Right lobe of liver (tissue), 6 donors: ENCODE results near the gene CDC45. TPM values are rescaled to one million over a fixed set of nuclear protein-coding genes. Genes with fewer than 3 reads are reported as not detected.

ENCODE experiments used
- ATAC-seq, 4 donors: fragments of 200-7000 bp; cut with Tn5 transposase; one replicate each; pipeline ENCODE4 v1.9.1; 2020; ENCODE audit warnings: mild to moderate bottlenecking in 4 of 4, moderate library complexity in 4 of 4
- DNase-seq, 3 donors: peaks; one replicate each; pipeline ENCODE4 v3.0.0-alpha.2; 2020
- H3K27ac ChIP-seq, 3 donors: fragments of 200-600 bp; one replicate each; pipeline ENCODE4 v1.8.0; 2022
- H3K27me3 ChIP-seq, 2 donors: fragments of 200-600 bp; one replicate each; pipeline ENCODE4 v1.8.0; 2022
- H3K36me3 ChIP-seq, 4 donors: fragments of 200-600 bp; sonication (generic) in 1 of 4; one replicate each; pipeline versions ENCODE4 v1.5.1 to v1.8.0; 2017 to 2022; ENCODE audit warnings: control low read depth in 1 of 4
- H3K4me1 ChIP-seq, 4 donors: fragments of 200-600 bp; sonication (generic) in 1 of 4; one replicate each; pipeline versions ENCODE4 v1.5.1 to v1.8.0; 2017 to 2022; ENCODE audit warnings: control low read depth in 1 of 4
- H3K4me3 ChIP-seq, 3 donors: fragments of 200-600 bp; one replicate each; pipeline ENCODE4 v1.8.0; 2022
- H3K9me3 ChIP-seq, 4 donors: fragments of 200-600 bp; sonication (generic) in 1 of 4; one replicate each; pipeline versions ENCODE4 v1.5.1 to v1.8.0; 2017 to 2022; ENCODE audit warnings: control low read depth in 1 of 4
- POLR2A ChIP-seq: fragments of 450-650 bp; IDR thresholded peaks from one replicate; pipeline ENCODE4 v1.6.1; 2017; ENCODE audit warnings: antibody characterized with exemption, mild to moderate bottlenecking
- WGBS: methylation state at CpG from one replicate; pipeline ENCODE4 v1.1.6; 2018; ENCODE audit warnings: low coverage, low lambda C conversion rate; ENCODE audit not compliant: insufficient coverage; ENCODE audit errors: missing lambda C conversion rate; 5-methylcytosine and 5-hydroxymethylcytosine counted together
- intact Hi-C, 2 donors: fragments of 100-400 bp; cut with DNase I; formaldehyde crosslinking; loops; one replicate each; pipeline versions ENCODE4 v1.11.2 to v1.14.1; 2022
- total RNA-seq, 6 experiments: library from RNA; depleted of rRNA in 2 of 6; stranded (reverse); fragments of >200 nt in 2 of 6; fragmentation: NEBNext Ultra II Directional in 3 of 6; extraction: Animal tissue kit (Norgen Biotek cat#: 25700) in 3 of 6; gene quantifications; one replicate each; pipeline versions ENCODE4 v1.1.0 to v1.2.4, GENCODE V29; 2016 to 2023
- TF ChIP-seq, protein P1 (sequence below), 4 donors: fragments of 200-600 bp in 3 of 4; fragments of 450-650 bp in 1 of 4; IDR thresholded peaks; one replicate each; pipeline versions ENCODE4 v1.5.1 to v1.8.0; 2016 to 2022; ENCODE audit warnings: antibody characterized with exemption in 4 of 4, mild to moderate bottlenecking in 2 of 4
- donor health status: DM: no; HTN: yes; CAD: no.
- donor health status: DM: no; HTN: no; CAD: no.
- donor health status: DM: no; HTN: no; CAD: no.
- donor health status: DM: no; HTN: yes; CAD: no.
- donor health status: DM: no; HTN: yes; CAD: no.

The CDC45 gene
- total RNA-seq, 6 experiments from 2014 or later: 0.39 to 4.2 (median 0.56) TPM; not detected in 1

DNA sequence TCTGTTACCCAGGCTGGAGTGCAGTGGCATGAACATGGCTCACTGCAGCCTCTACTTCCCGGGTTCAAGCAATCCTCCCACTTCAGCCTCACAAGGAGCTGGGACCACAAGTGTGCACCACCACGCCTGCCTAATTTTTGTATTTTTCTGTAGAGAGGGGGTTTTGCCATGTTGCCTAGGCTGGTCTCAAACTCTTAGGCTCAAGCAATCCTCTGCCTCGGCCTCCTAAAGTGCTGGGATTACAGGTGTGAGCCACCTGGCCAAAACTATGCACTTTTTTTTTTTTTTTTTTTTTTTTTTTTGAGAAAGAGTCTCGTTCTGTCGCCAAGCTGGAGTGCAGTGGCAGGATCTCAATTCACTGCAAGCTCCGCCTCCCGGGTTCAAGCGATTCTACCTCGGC is 56.8 kb downstream of the CDC45 start:
- ATAC-seq (no peak), DNase-seq (peak in 1 of 3 donors; percentile 3)
- H3K27me3 ChIP-seq: no peaks in the 10 kb centered on the region
- TF ChIP-seq POLR2A: no peak
- TF ChIP-seq, protein P1, sequence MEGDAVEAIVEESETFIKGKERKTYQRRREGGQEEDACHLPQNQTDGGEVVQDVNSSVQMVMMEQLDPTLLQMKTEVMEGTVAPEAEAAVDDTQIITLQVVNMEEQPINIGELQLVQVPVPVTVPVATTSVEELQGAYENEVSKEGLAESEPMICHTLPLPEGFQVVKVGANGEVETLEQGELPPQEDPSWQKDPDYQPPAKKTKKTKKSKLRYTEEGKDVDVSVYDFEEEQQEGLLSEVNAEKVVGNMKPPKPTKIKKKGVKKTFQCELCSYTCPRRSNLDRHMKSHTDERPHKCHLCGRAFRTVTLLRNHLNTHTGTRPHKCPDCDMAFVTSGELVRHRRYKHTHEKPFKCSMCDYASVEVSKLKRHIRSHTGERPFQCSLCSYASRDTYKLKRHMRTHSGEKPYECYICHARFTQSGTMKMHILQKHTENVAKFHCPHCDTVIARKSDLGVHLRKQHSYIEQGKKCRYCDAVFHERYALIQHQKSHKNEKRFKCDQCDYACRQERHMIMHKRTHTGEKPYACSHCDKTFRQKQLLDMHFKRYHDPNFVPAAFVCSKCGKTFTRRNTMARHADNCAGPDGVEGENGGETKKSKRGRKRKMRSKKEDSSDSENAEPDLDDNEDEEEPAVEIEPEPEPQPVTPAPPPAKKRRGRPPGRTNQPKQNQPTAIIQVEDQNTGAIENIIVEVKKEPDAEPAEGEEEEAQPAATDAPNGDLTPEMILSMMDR (IDR thresholded peaks at IDR 0.05): no peak
- no peak overlapping the region for H3K27ac ChIP-seq
- no peaks in the 10 kb centered on the region for H3K36me3 ChIP-seq
- no peak overlapping the region for H3K4me3 ChIP-seq
- WGBS: 92% methylated on average over 7 of the region's 9 CpGs
- intact Hi-C loops: no loop called here
- H3K4me1 ChIP-seq: no peaks in the 10 kb centered on the region
- H3K9me3 ChIP-seq: no peaks in the 10 kb centered on the region

DNA sequence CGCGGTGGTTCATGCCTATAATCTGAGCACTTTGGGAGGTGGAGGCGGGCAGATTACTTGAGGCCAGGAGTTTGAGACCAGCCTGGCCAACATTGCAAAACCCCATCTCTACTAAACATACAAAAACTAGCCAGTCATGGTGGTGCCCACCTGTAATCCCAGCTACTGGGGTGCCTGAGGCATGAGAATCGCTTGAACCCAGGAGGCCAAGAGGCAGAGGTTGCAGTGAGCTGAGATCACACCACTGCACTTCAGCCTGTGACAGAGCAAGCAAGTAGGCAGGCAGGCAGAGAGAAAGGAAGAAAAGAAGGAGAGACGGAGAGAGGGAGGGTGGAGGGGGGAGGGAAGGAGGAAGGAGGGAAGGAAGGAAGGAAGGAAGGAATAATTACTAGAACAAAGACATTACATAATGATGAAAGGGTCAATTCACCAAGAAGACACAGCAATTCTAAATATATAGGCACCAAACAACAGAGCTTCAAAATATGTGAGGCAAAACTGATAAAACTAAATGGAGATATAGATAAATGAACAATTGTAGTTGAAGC is 58.3 kb downstream of the CDC45 start:
- Histone ChIP-seq H3K4me1 (no peaks in the 10 kb centered on the region), H3K27ac (no peak overlapping the region), H3K36me3 (no peaks in the 10 kb centered on the region), H3K9me3 (no peaks in the 10 kb centered on the region), H3K27me3 (no peaks in the 10 kb centered on the region), H3K4me3 (no peak overlapping the region)
- ATAC-seq (no peak), DNase-seq (peak in 1 of 3 donors; percentile 9)
- intact Hi-C loops: no loop called here
- no peak for TF ChIP-seq POLR2A
- WGBS: 87% methylated on average over 5 of the region's 5 CpGs

DNA sequence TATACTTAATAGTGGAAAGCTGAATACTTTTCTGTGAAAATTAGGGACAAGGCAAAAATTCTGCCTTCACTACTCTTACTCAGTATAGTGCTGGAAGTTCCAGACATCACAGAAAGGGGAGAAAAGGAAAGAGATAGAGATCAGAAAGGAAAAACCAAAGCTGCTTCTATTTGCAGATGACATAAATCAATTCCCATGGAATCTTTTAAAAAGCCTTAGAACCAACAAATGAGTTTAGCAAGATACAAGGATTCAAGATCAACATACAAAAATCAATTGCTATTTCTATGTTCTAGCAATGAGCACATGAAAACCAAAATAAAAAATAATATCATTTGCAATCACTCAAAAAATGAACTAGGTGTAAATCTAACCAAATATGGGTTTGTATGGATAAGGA is 60.7 kb downstream of the CDC45 start:
- intact Hi-C loops: no loop called here
- DNase-seq (no peak), ATAC-seq (no peak)
- Histone ChIP-seq H3K9me3 (no peaks in the 10 kb centered on the region), H3K27ac (no peak overlapping the region), H3K4me3 (no peak overlapping the region), H3K4me1 (peaks cover 0 to 2% (median 0%) of the 10 kb centered on the region in 4 donors), H3K36me3 (no peaks in the 10 kb centered on the region), H3K27me3 (no peaks in the 10 kb centered on the region)
- TF ChIP-seq, protein P1 (IDR thresholded peaks at IDR 0.05): no peak
- no peak for TF ChIP-seq POLR2A

DNA sequence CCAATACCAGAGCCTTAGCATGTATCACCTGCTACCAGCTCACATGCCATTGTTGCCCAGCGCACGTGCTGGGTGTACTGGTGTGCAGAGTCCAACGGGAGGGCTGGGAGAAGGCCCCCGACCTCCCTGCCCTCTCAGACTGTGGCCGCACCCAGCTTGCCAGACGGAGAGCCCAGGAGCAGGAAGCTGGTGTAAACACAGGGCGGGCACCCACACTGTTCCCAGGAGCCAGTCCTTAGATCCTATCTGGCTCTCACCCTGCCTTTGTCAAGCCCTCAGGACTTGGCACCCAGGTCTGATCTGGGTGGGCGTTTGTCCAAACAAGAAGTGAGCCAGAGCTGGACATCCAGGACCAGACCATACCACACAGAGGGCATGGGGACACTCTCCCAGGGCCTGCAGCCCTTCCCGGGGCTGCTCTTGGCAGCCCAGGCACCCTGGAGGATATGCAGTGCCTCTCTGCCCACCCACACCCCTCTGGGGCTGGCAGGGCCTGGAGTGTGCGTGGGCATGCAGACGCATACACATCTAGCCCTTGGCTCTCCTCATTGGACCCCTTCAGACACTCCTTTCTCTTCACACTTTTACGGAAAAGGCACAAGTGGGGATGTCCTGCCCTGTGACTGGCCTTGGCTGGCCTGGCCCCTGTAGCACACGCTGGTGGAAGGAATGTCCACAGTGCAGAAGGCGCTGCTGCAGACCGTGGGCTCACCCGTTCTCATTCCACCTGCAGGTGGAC is 64.4 kb downstream of the CDC45 start:
- WGBS: 41% methylated on average over 12 of the region's 16 CpGs
- Histone ChIP-seq H3K27ac (peak overlapping the region; percentile 53 to 80 (median 78)), H3K27me3 (no peaks in the 10 kb centered on the region), H3K4me1 (peaks cover 0 to 6% (median 0%) of the 10 kb centered on the region in 4 donors), H3K4me3 (no peak overlapping the region), H3K9me3 (no peaks in the 10 kb centered on the region), H3K36me3 (no peaks in the 10 kb centered on the region)
- peak; percentile 50 for TF ChIP-seq POLR2A
- TF ChIP-seq, protein P1 (IDR thresholded peaks at IDR 0.05): peak in 1 of 4 donors; percentile 9
- intact Hi-C loops: no loop called here
- ATAC-seq (peak; percentile 89 to 95 (median 91)), DNase-seq (peak; percentile 76 to 93 (median 88))

DNA sequence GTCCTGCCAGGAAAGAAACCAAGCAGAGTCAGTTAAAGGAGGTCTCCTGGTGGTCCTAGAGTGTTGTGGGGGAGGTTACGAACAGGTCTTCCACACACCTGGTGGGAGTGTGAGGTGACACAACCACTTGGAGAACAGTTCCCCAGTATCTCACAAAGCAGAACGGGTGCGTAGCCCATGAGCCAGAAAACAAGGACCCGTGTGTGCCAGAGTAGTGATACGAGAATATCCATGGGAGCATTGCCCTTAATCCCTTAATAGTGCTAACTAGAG is 66.2 kb downstream of the CDC45 start:
- WGBS: 86% methylated on average over 2 of the region's 5 CpGs
- DNase-seq (no peak), ATAC-seq (no peak)
- no peaks in the 10 kb centered on the region for H3K27me3 ChIP-seq
- intact Hi-C loops: no loop called here
- peak overlapping the region in 1 of 3 donors; percentile 80 for H3K27ac ChIP-seq
- H3K4me1 ChIP-seq: peaks cover 0 to 6% (median 0%) of the 10 kb centered on the region in 4 donors
- H3K36me3 ChIP-seq: no peaks in the 10 kb centered on the region
- H3K9me3 ChIP-seq: no peaks in the 10 kb centered on the region
- no peak overlapping the region for H3K4me3 ChIP-seq
- no peak for TF ChIP-seq POLR2A
- TF ChIP-seq, protein P1 (IDR thresholded peaks at IDR 0.05): no peak
